H1 (cell line): ENCODE data around the gene SWI5. TPM values are rescaled to one million over a fixed set of nuclear protein-coding genes. Genes with fewer than 3 reads are reported as not detected.

ENCODE experiments used
- CTCF ChIA-PET: fragments of 300-600 bp; sonication (Branson Sonifier 250); formaldehyde crosslinking; loops from one replicate; lab custom pipeline; 2021; ENCODE audit not compliant: partially characterized antibody; lab: Charles Lee
- POLR2A ChIA-PET: fragments of 300-600 bp; sonication (Branson Sonifier 250); formaldehyde crosslinking; loops from one replicate; lab custom pipeline; 2021; ENCODE audit warnings: inconsistent platforms; ENCODE audit not compliant: partially characterized antibody; lab: Charles Lee
- DNase-seq, 2 experiments: peaks; one replicate each; pipeline versions ENCODE4 v3.0.0 to v3.0.0-alpha.2; 2010 to 2022; ENCODE audit warnings: low spot score in 2 of 2, low read depth in 1 of 2, mixed read lengths in 1 of 2
- FAIRE-seq: peaks from 2 replicates; lab custom pipeline; 2011; peaks lifted over from hg19 to GRCh38; lab: Jason Lieb, UNC
- H2AFZ ChIP-seq: 2 replicates; pipeline ENCODE4 v1.8.1; 2012; ENCODE audit warnings: low read length, inconsistent platforms
- H2AK5ac ChIP-seq: 2 replicates; pipeline ENCODE4 v1.6.1; 2013; ENCODE audit warnings: low read depth, low read length
- H2BK120ac ChIP-seq: replicated peaks from 2 replicates; pipeline ENCODE3; 2013; ENCODE audit warnings: low read depth, low read length, inconsistent platforms
- H2BK12ac ChIP-seq: 2 replicates; pipeline ENCODE4 v1.6.1; 2013; ENCODE audit warnings: low read depth, low read length
- H2BK15ac ChIP-seq: 2 replicates; pipeline ENCODE4 v1.6.1; 2013; ENCODE audit warnings: low read length
- H2BK20ac ChIP-seq: 2 replicates; pipeline ENCODE4 v1.6.1; 2013; ENCODE audit warnings: low read length
- H2BK5ac ChIP-seq: 2 replicates; pipeline ENCODE4 v1.6.1; 2013; ENCODE audit warnings: low read depth, low read length
- H3K14ac ChIP-seq: 2 replicates; pipeline ENCODE4 v1.6.1; 2013; ENCODE audit warnings: inconsistent platforms; ENCODE audit not compliant: insufficient read length
- H3K18ac ChIP-seq: 2 replicates; pipeline ENCODE4 v1.6.1; 2013; ENCODE audit warnings: low read length; ENCODE audit errors: extremely low read depth
- H3K23ac ChIP-seq: 2 replicates; pipeline ENCODE4 v1.6.1; 2013; ENCODE audit warnings: inconsistent platforms; ENCODE audit not compliant: insufficient read length
- H3K23me2 ChIP-seq: 2 replicates; pipeline ENCODE4 v1.6.1; 2013; ENCODE audit warnings: low read depth, low read length
- H3K27ac ChIP-seq: 2 replicates; pipeline ENCODE4 v1.6.1; 2011; ENCODE audit warnings: low read depth, low read length, inconsistent platforms
- H3K27me3 ChIP-seq, 4 experiments: replicated peaks in 1 of 4; 1 replicate in 1 of 4; 2 replicates in 3 of 4; pipeline versions ENCODE4 v1.6.1 to v1.8.1; 2011 to 2013; ENCODE audit warnings: low read length in 3 of 4, mild to moderate bottlenecking in 3 of 4, inconsistent platforms in 2 of 4, mixed read lengths in 2 of 4, moderate library complexity in 1 of 4; ENCODE audit not compliant: control insufficient read depth in 3 of 4, insufficient read depth in 3 of 4; ENCODE audit errors: extremely low read depth in 1 of 4
- H3K36me3 ChIP-seq, 4 experiments: 2 replicates each; pipeline versions ENCODE4 v1.6.1 to v1.8.1; 2011 to 2013; ENCODE audit warnings: mild to moderate bottlenecking in 4 of 4, low read length in 3 of 4, moderate library complexity in 2 of 4, control low read depth in 1 of 4, inconsistent platforms in 1 of 4; ENCODE audit not compliant: insufficient read depth in 4 of 4, control insufficient read depth in 2 of 4
- H3K4ac ChIP-seq: replicated peaks from 2 replicates; pipeline ENCODE3; 2013; ENCODE audit warnings: low read length, low read depth, mixed read lengths, inconsistent platforms; ENCODE audit not compliant: insufficient read length
- H3K4me1 ChIP-seq, 4 experiments: replicated peaks in 1 of 4; 1 replicate in 1 of 4; 2 replicates in 3 of 4; pipeline versions ENCODE4 v1.6.1 to v1.8.1; 2011 to 2013; ENCODE audit warnings: low read length in 3 of 4, inconsistent platforms in 2 of 4, mixed read lengths in 1 of 4; ENCODE audit not compliant: insufficient read depth in 4 of 4, control insufficient read depth in 3 of 4
- H3K4me2 ChIP-seq, 2 experiments: 2 replicates each; pipeline versions ENCODE4 v1.6.1 to v1.8.1; 2011 to 2013; ENCODE audit warnings: low read depth in 2 of 2, low read length in 2 of 2, control low read depth in 1 of 2, inconsistent platforms in 1 of 2, mild to moderate bottlenecking in 1 of 2; ENCODE audit not compliant: insufficient read depth in 1 of 2
- H3K4me3 ChIP-seq, 4 experiments: fragments of 200-600, 300-600 bp in 1 of 4; sonication (generic), shearing (Covaris generic), sonication (Bioruptor Twin) in 1 of 4; 2 replicates each; pipeline versions ENCODE4 v1.5.1 to v1.8.1; 2011 to 2016; ENCODE audit warnings: low read length in 4 of 4, low read depth in 3 of 4, control low read depth in 2 of 4, inconsistent platforms in 2 of 4, mild to moderate bottlenecking in 2 of 4, mixed read lengths in 1 of 4, moderate library complexity in 1 of 4; ENCODE audit not compliant: insufficient read depth in 2 of 4; ENCODE audit errors: extremely low read depth in 1 of 4
- H3K56ac ChIP-seq: replicated peaks from 2 replicates; pipeline ENCODE3; 2013; ENCODE audit warnings: low read depth, mild to moderate bottlenecking, mixed read lengths, low read length, inconsistent platforms; ENCODE audit not compliant: insufficient read length
- H3K79me1 ChIP-seq: 2 replicates; pipeline ENCODE4 v1.6.1; 2013; ENCODE audit warnings: low read depth, low read length, control low read depth
- H3K79me2 ChIP-seq, 2 experiments: 2 replicates each; pipeline versions ENCODE4 v1.6.1 to v1.8.1; 2012 to 2013; ENCODE audit warnings: low read length in 2 of 2, mild to moderate bottlenecking in 2 of 2, inconsistent platforms in 1 of 2; ENCODE audit not compliant: insufficient read depth in 2 of 2, control insufficient read depth in 1 of 2
- H3K9ac ChIP-seq, 4 experiments: replicated peaks in 1 of 4; 1 replicate in 1 of 4; 2 replicates in 3 of 4; pipeline versions ENCODE4 v1.6.1 to v1.8.1; 2011 to 2013; ENCODE audit warnings: low read depth in 3 of 4, low read length in 3 of 4, control low read depth in 2 of 4, mild to moderate bottlenecking in 2 of 4, moderate library complexity in 2 of 4, inconsistent platforms in 1 of 4; ENCODE audit errors: extremely low read depth in 1 of 4
- H3K9me3 ChIP-seq, 2 experiments: 2 replicates each; pipeline versions ENCODE4 v1.6.1 to v1.8.1; 2012 to 2013; ENCODE audit warnings: mild to moderate bottlenecking in 2 of 2, moderate library complexity in 2 of 2, control low read depth in 1 of 2, inconsistent platforms in 1 of 2, low read depth in 1 of 2, low read length in 1 of 2, mixed read lengths in 1 of 2; ENCODE audit not compliant: insufficient read depth in 2 of 2
- H4K20me1 ChIP-seq, 2 experiments: replicated peaks in 1 of 2; 2 replicates each; pipeline versions ENCODE3 to v1.8.1; 2011 to 2013; ENCODE audit warnings: inconsistent platforms in 2 of 2, low read length in 2 of 2, mild to moderate bottlenecking in 1 of 2; ENCODE audit not compliant: insufficient read depth in 2 of 2, control insufficient read depth in 1 of 2
- H4K5ac ChIP-seq: 2 replicates; pipeline ENCODE4 v1.6.1; 2013; ENCODE audit warnings: low read length, low read depth, mixed read lengths, inconsistent platforms; ENCODE audit not compliant: insufficient read length
- H4K8ac ChIP-seq: 2 replicates; pipeline ENCODE4 v1.8.0; 2013; ENCODE audit warnings: mild to moderate bottlenecking, moderate library complexity, low read length, inconsistent platforms; ENCODE audit not compliant: insufficient read depth; ENCODE audit errors: extremely low read depth
- H4K91ac ChIP-seq: replicated peaks from 2 replicates; pipeline ENCODE3; 2013; ENCODE audit warnings: low read length, mixed read lengths, inconsistent platforms; ENCODE audit not compliant: insufficient read length
- JUND ChIP-seq: IDR thresholded peaks from 2 replicates; pipeline ENCODE4 v1.6.1; 2011; ENCODE audit warnings: mild to moderate bottlenecking, improper control_type of control experiment, low read length
- NANOG ChIP-seq: IDR thresholded peaks from 2 replicates; pipeline ENCODE4 v1.6.1; 2011; ENCODE audit warnings: low read length, low read depth, mild to moderate bottlenecking, inconsistent platforms; ENCODE audit not compliant: insufficient read depth, poor library complexity, severe bottlenecking
- WGBS, 2 experiments: shearing (Covaris generic) in 1 of 2; methylation state at CpG; one replicate each; pipeline versions ENCODE4 v1.1.6 to v1.1.7; 2013 to 2015; ENCODE audit warnings: low lambda C conversion rate in 2 of 2, mixed read lengths in 2 of 2, inconsistent platforms in 1 of 2, low coverage in 1 of 2, missing lambda C conversion rate in 1 of 2; ENCODE audit not compliant: insufficient replicate concordance in 2 of 2, insufficient coverage in 1 of 2, insufficient read length in 1 of 2; ENCODE audit errors: extremely low coverage in 1 of 2, missing lambda C conversion rate in 1 of 2; 5-methylcytosine and 5-hydroxymethylcytosine counted together
- polyA plus RNA-seq, 7 experiments: library from polyadenylated mRNA; depleted of rRNA in 3 of 7; stranded (reverse) in 5 of 7; unstranded in 2 of 7; fragments of >200 nt in 5 of 7; fragments of 200-250 nt in 2 of 7; gene quantifications; 1 replicate in 5 of 7; 2 replicates in 1 of 7; 4 replicates in 1 of 7; pipeline versions ENCODE4 v1.2.1 to v1.2.3, GENCODE V29; 2011 to 2013; ENCODE audit warnings: missing spikeins in 2 of 7, mixed read lengths in 2 of 7
- total RNA-seq: library from RNA; stranded (reverse); fragmentation: NEBNext Ultra II Directional; extraction: Animal tissue kit (Norgen Biotek cat#: 25700); gene quantifications from 2 replicates; pipeline ENCODE4 v1.2.1, GENCODE V29; 2021
- TF ChIP-seq, protein P1 (sequence below), 3 experiments: IDR thresholded peaks; 1 replicate in 2 of 3; 2 replicates in 1 of 3; pipeline versions ENCODE4 v1.5.1 to v1.6.1; 2011; ENCODE audit warnings: low read length in 3 of 3, mild to moderate bottlenecking in 3 of 3, inconsistent platforms in 2 of 3, low read depth in 1 of 3, moderate library complexity in 1 of 3; ENCODE audit not compliant: insufficient read depth in 1 of 3; ENCODE audit errors: control extremely low read depth in 1 of 3

Gene SWI5
- total and polyA plus RNA-seq, 2 of the 8 experiments (the other 6 are each of a cell fraction or from before 2014, with no cell fraction given) = 29.0 to 59.5 TPM

GRCh38 chr9:128288273-128289004, 12.4 kb downstream of the SWI5 start:
- H3K4me3 ChIP-seq = no peak overlapping the region
- H3K9ac ChIP-seq = no peak overlapping the region
- no peak overlapping the region for H4K5ac ChIP-seq
- no peak for FAIRE-seq
- H2BK12ac ChIP-seq = no peak overlapping the region
- no peaks in the 10 kb centered on the region for H3K79me2 ChIP-seq
- H2BK5ac ChIP-seq = no peak overlapping the region
- H4K8ac ChIP-seq = no peak overlapping the region
- H3K36me3 ChIP-seq = peaks cover 0 to 12% (median 4%) of the 10 kb centered on the region in 4 experiments; a peak in 5 of 8 replicates
- no peak overlapping the region for H2AK5ac ChIP-seq
- ChIA-PET CTCF (interaction anchor here (0.7 to 1.2 kb wide), 4 partner anchors 12 to 70 kb away, joined by 3 read pairs; no protein-coding TSS in a partner anchor), POLR2A (interaction anchor here (0.7 to 1.1 kb wide), 4 partner anchors 11 to 53 kb away, joined by 3 to 4 read pairs (median 3); partner anchors contain the start of genes GOLGA2 and SWI5)
- no peaks in the 10 kb centered on the region for H3K23me2 ChIP-seq
- 91% methylated on average over 11 of the region's 11 CpGs; no CpG with 5 or more reads in 1 of the 2 experiments for WGBS, 2 experiments
- no peak overlapping the region for H3K14ac ChIP-seq
- H3K79me1 ChIP-seq = no peaks in the 10 kb centered on the region
- no peak overlapping the region for H3K4ac ChIP-seq
- H3K27me3 ChIP-seq = no peaks in the 10 kb centered on the region
- no peak overlapping the region for H4K91ac ChIP-seq
- H2BK20ac ChIP-seq = no peak overlapping the region
- H3K27ac ChIP-seq = no peak overlapping the region
- no peak for TF ChIP-seq JUND
- TF ChIP-seq NANOG = no peak
- TF ChIP-seq, protein P1, sequence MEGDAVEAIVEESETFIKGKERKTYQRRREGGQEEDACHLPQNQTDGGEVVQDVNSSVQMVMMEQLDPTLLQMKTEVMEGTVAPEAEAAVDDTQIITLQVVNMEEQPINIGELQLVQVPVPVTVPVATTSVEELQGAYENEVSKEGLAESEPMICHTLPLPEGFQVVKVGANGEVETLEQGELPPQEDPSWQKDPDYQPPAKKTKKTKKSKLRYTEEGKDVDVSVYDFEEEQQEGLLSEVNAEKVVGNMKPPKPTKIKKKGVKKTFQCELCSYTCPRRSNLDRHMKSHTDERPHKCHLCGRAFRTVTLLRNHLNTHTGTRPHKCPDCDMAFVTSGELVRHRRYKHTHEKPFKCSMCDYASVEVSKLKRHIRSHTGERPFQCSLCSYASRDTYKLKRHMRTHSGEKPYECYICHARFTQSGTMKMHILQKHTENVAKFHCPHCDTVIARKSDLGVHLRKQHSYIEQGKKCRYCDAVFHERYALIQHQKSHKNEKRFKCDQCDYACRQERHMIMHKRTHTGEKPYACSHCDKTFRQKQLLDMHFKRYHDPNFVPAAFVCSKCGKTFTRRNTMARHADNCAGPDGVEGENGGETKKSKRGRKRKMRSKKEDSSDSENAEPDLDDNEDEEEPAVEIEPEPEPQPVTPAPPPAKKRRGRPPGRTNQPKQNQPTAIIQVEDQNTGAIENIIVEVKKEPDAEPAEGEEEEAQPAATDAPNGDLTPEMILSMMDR (IDR thresholded peaks at IDR 0.05; ENCODE audit: control extremely low read depth in 1 of 3, insufficient read depth in 1 of 3, low read depth in 1 of 3, low read length in 3 of 3) = no peak
- H3K9me3 ChIP-seq = no peaks in the 10 kb centered on the region
- H3K4me2 ChIP-seq = no peak overlapping the region
- H2BK120ac ChIP-seq = no peak overlapping the region
- no peak overlapping the region for H2AFZ ChIP-seq
- no peak overlapping the region for H3K23ac ChIP-seq
- no peak overlapping the region for H3K18ac ChIP-seq
- no peak overlapping the region for H3K56ac ChIP-seq
- H4K20me1 ChIP-seq = peaks cover 1 to 3% of the 10 kb centered on the region in 2 experiments
- no peak for DNase-seq
- H2BK15ac ChIP-seq = no peak overlapping the region
- H3K4me1 ChIP-seq = no peaks in the 10 kb centered on the region
